ENCODE data around the gene PAOX. TPM values are rescaled to one million over a fixed set of nuclear protein-coding genes. Genes with fewer than 3 reads are reported as not detected.
"Not testable (repeated sequence)": the region's sequence is repeated elsewhere in the genome, so short reads cannot be mapped to it uniquely, and the experiment has no call there.

PAOX gene
- total and polyA plus RNA-seq, 2 experiments from 2014 or later: 14.8 to 20.1 TPM

DNA sequence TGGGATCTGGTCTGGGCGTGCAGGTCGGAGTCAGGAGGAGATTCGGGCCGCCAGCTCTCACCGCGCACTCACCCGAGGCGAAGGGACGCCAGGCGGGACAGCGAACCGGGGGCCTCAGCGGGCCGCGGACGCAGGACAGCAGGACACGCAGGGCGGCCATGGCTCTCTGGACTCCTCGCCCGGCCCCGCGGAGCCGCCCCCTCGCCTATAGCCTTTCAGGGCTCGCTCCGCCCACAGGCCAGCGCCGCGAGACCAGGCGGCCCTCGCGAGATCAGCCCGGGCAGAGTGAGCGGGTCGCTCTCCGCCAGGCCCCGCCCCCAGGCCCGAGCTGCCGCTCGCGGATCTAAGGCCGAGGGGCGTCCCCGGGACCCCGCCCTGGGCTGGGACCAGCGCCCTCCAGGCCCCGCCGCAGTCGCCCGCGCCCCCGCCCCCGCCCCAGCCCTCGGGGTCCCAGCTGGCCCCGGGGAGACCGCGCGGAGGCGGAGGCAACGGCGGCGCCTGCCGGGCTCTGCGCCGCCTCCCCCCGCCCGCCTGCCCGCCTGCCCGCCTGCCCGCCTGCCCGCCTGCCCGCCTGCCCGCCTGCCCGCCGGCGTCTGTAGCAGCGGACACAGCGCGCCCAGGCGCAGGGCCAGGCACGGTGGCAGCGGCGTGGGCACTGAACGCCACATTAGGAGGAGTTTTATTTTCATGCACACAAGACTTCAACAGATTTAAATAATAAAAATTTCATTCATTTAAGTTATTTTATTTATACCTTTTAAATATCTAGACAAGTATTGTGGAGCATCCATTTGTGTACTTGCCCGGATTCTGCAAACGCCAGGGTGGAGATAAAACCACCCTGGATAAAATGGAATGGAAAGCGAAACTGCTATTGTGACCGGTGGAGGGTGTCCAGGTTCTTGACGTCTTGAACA is 5.6 kb upstream of the PAOX start, which contains the start of gene ECHS1:
ECHS1 (minus strand) TSS at position 181 of the 917 bp plus-strand sequence; CDS start at position 160, 21 bp downstream.
- TF ChIP-seq, protein P1, sequence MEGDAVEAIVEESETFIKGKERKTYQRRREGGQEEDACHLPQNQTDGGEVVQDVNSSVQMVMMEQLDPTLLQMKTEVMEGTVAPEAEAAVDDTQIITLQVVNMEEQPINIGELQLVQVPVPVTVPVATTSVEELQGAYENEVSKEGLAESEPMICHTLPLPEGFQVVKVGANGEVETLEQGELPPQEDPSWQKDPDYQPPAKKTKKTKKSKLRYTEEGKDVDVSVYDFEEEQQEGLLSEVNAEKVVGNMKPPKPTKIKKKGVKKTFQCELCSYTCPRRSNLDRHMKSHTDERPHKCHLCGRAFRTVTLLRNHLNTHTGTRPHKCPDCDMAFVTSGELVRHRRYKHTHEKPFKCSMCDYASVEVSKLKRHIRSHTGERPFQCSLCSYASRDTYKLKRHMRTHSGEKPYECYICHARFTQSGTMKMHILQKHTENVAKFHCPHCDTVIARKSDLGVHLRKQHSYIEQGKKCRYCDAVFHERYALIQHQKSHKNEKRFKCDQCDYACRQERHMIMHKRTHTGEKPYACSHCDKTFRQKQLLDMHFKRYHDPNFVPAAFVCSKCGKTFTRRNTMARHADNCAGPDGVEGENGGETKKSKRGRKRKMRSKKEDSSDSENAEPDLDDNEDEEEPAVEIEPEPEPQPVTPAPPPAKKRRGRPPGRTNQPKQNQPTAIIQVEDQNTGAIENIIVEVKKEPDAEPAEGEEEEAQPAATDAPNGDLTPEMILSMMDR (IDR thresholded peaks at IDR 0.05; ENCODE audit: low read depth, low read length): no peak
- peak within 1 kb of the TSS; percentile 75 for H3K4me3 ChIP-seq
- peak; percentile 93 to 97 for DNase-seq (ENCODE audit: low read depth in 1 of 2, low spot score in 1 of 2)
- H3K9me3 ChIP-seq (ENCODE audit: low read depth): no peaks in the 10 kb centered on the region
- H3K36me3 ChIP-seq: peaks cover 17% of the 10 kb centered on the region
- no peaks in the 10 kb centered on the region for H3K4me1 ChIP-seq (ENCODE audit: low read depth)
- H3K27me3 ChIP-seq: peaks cover 22% of the 10 kb centered on the region
- peak within 1 kb of the TSS; percentile 79 for H3K27ac ChIP-seq

DNA sequence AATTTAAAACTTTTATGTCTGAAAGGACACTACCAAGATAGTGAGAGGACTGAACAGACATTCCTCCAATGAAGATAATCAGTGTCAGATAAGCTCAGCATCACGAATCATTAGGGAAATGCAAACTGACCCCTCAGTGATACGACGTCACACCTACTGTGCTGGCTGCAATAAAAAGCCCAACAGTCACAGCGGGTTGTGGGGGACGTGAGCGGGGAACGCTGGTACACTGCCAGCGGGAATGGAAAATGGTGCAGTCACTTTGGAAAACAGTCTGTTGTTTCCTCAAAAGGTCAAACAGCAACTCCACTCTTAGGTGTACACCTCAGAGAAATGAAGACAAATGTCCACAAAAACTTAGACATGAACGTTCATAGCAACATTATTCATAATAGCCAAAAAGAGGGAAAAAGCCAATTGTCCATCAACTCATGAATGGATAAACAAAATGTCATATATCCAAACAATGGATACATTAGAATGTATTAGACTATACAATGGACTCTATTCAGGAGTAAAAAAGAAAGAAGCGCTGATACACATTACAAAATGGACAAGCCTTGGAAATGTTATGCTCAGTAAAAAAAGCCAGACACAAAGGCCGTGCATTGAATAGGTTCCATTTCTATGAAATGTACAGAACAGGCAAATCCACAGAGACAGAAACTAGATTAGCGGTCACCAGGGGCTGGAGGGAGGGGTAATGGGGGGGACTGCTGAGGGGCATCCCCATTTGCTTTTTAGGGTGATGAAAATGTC is 3.5 kb upstream of the PAOX start:
- Histone ChIP-seq H3K27ac (no peak overlapping the region), H3K4me3 (no peak overlapping the region), H3K9me3 (ENCODE audit: low read depth) (no peaks in the 10 kb centered on the region), H3K27me3 (peaks cover 22% of the 10 kb centered on the region), H3K4me1 (ENCODE audit: low read depth) (no peaks in the 10 kb centered on the region), H3K36me3 (no peaks in the 10 kb centered on the region)
- no peak for DNase-seq (ENCODE audit: low read depth in 1 of 2, low spot score in 1 of 2)
- TF ChIP-seq, protein P1 (IDR thresholded peaks at IDR 0.05; ENCODE audit: low read depth, low read length): no peak

DNA sequence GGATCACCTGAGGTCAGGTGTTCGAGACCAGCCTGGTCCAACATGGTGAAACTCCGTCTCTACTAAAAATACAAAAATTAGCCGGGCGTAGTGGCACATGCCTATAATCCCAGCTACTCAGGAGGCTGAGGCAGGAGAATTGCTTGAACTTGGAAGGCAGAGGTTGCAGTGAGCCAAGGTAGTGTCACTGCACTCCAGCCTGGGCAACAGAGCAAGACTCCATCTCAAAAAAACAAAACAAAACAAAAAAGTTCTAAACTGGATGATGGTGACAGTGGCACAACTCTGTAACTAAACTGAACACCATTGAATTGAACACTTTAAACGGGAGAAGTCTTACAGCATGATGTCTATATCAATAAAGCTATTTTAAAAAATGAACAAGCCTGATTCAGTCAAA is 2.9 kb upstream of the PAOX start:
- H3K27ac ChIP-seq; H3K36me3 ChIP-seq; H3K4me3 ChIP-seq; H3K9me3 ChIP-seq (ENCODE audit: low read depth); H3K4me1 ChIP-seq (ENCODE audit: low read depth); DNase-seq (ENCODE audit: low read depth in 1 of 2, low spot score in 1 of 2): not testable (repeated sequence)
- H3K27me3 ChIP-seq: peaks cover 22% of the 10 kb centered on the region

- Histone ChIP-seq H3K27me3 (peaks cover 22% of the 10 kb centered on the region), H3K27ac (no peak overlapping the region), H3K4me3 (no peak overlapping the region), H3K9me3 (ENCODE audit: low read depth) (no peaks in the 10 kb centered on the region), H3K4me1 (ENCODE audit: low read depth) (no peaks in the 10 kb centered on the region), H3K36me3 (no peaks in the 10 kb centered on the region)
- TF ChIP-seq, protein P1 (IDR thresholded peaks at IDR 0.05; ENCODE audit: low read depth, low read length): no peak
- DNase-seq (ENCODE audit: low read depth in 1 of 2, low spot score in 1 of 2): no peak
Observed at GRCh38 chr10:133377025-133377817, 1.8 kb upstream of the PAOX start.

DNA sequence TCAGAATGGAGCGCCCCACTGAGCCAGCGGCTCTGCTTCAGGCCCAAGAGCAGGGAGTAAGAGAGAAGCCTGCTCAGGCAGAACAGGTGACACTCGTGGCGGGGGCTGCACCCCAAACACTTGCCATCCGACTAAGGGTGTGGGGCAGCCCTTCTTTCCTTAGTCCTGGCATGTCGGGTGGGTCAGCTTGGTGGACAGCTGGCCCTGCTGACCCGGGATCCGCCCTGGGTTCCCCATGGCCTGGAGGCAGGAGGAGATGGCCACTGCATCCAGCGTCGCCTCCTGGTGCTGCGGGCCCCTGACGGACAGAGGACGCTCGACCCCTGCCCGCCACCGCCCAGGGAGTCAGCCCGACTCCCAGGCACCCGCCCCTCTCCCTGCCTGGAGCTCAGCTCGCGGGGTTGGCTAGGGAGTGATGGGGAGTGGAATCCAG is 1.2 kb upstream of the PAOX start:
- Histone ChIP-seq H3K36me3 (no peaks in the 10 kb centered on the region), H3K4me1 (ENCODE audit: low read depth) (no peaks in the 10 kb centered on the region), H3K4me3 (peak overlapping the region; percentile 80), H3K9me3 (ENCODE audit: low read depth) (no peaks in the 10 kb centered on the region), H3K27me3 (peaks cover 22% of the 10 kb centered on the region), H3K27ac (no peak overlapping the region)
- no peak for DNase-seq (ENCODE audit: low read depth in 1 of 2, low spot score in 1 of 2)
- TF ChIP-seq, protein P1 (IDR thresholded peaks at IDR 0.05; ENCODE audit: low read depth, low read length): no peak

Measured in cardiac muscle cell (in vitro differentiated cells and primary cell).